ENCODE data around the gene METRNL.
"Not testable (repeated sequence)": the region's sequence is repeated elsewhere in the genome, so short reads cannot be mapped to it uniquely, and the experiment has no call there.

The METRNL gene

DNA sequence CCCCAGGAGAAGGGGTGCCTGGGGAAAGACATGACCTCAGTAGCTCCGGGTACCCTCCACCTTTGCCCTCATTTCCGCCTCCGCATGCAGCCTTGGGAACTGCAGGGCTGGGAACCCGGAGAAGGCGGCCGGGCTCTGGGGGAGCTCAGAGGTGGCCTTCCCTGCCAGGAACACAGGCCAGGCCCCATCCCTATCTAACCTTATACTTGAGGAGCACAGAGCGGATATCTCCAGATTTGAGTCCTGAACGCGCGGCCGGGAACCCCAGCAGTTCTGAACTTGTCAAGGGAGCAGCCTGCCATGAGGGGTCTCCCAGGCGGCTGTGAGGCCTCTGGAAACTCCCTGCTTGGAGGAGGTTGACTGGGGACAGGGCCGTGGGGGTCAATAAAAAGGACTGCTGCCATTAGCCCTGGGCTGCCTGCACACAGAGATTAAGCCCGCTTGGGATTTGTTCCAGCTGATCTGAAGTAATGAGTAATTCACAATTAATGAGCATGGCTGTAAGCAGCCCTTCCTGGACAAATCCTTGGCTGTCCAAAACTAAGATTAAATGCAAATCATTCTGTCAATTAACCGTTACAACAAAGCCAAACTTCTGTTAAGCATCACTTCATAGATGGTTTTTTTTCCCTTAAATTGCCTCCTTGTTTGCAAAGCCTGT, 26.3 kb upstream of the METRNL start:
- no peak for DNase-seq (ENCODE audit: low read depth)

DNA sequence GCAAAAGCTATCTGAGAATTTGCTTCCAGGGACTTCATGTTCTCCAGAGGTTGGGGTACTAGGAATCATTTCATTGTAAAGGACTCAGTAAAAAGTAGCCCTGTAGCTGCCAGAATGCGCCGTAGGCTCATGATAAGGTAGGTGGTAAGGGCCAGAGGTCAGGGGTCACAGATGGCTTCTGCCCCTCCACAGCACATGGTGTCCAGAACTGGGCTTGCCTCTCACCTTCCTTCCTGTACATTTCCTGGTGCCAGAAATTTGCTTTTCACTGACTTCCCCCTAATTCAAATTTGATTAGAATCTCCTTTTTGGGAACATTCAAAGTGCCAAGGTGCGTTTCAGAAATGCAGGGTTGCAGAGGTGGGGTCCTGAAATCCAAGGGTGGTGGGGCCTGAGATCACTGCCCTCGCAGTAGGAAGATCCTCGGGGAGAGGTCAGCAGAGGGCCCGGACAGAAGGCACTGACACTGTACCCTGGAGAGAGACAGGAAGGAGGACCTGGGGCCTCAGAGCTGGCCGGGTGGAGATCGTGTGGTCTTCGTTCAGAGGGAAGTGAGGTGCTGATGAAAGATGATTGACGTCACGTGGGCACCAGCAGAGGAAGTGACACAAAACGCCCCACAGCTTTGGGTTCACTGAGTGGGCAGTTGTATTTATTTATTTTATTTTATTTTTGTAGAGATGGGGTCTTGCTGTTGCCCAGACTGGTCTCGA, 25.5 kb upstream of the METRNL start:
- DNase-seq (ENCODE audit: low read depth), result no peak

DNA sequence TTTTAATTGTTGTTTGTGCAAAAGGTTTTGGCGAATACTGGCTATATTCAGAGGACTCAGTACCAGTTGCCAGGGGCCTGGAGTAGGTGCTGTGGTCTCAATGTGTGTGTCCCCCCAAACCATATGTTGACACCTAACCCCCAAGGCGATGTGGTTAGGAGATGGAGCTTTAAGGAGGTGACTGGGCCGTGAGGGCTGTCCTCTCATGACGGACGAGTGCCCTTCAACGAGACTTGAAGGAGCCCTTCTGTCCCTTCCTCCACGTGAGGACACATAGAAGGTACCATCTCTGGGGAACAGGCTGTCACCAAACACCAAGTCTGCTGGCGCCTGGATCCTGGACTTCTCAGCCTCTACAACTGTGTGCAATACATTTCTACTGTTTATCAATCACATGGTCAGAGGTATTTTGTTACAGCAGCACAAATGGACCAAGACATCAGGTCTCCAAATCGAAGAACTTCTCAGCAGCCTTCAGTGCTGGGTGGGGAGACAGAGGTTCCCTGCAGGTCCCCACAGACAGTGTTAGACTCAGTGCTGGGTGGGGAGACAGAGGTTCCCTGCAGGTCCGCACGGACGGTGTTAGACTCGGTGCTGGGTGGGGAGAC, 24.8 kb upstream of the METRNL start:
- no peak for DNase-seq (ENCODE audit: low read depth)

GRCh38 chr17:83055176-83055575, 24.2 kb upstream of the METRNL start:
- not testable (repeated sequence) for DNase-seq (ENCODE audit: low read depth)

DNA sequence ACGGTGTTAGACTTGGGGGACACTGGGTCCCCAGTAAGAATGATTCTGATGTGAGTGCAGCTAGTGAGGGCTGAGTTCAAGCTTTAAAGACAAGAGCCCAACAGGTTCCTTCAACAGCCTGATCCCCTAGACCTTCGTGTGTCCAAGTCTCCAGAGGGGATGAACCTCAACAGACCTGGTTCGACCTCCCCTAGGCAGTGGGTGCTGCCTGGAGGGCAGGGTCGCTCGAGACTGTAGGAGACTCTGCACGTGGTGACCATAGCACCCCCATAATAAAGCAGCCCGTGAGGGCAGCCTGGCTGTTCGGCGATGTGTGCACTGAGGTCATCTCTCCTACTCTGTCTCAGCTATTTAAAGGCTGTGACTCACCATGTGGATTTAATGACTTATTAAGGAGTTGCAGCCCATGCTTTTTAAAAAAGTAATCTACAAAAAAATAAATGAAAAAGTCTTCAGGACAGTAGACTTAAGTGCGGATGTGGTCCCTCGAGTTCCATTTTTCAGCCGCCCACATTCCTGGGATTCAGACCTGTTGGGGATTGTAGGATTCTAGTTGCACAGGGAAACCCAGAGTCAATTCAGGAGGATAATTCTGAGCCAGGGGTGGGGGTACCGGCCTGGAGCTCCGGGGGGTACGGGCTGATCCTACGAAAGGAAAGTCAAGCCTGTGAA, 23.4 kb upstream of the METRNL start:
- DNase-seq (ENCODE audit: low read depth), result peak; percentile 82

DNA sequence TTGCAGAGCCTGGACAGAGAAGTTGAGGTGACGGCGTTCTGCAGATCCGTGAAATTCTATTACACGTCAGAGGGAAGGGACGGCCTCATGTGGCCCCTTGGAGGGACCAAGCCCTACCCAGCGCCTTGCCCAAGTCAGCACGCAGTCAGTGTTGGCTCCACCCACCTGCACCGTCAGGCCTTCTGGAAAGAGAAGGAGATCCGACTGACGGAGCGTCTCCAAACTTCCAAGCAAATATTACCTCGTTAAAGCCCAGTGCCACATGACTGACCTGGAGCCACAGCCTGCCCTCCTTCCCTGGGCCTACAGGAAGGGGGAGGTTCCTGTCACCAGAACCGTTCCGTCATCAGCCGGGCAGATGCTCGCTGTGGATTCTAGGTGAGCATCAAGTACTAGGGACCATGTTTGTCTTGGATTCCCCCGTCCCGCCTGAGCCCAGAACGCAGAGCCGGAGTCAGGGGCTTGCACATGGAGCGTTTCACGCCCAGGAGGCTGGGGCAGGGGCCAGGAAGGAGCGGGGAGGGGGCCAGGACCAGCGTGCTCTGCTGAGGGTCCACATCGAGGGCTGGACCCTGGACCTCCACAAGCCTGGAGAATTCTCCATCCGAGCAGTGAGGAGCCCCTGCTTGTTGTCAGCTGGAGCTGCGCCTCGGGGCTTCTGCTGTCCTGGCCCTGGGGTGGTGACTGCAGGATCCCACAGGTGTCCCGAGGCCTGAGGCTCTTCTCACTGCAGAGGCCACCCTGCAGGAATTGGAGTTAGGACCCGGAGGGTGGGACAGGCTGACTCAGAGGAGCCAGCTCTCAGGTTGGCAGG, 22.6 kb upstream of the METRNL start:
- DNase-seq (ENCODE audit: low read depth), result no peak

DNA sequence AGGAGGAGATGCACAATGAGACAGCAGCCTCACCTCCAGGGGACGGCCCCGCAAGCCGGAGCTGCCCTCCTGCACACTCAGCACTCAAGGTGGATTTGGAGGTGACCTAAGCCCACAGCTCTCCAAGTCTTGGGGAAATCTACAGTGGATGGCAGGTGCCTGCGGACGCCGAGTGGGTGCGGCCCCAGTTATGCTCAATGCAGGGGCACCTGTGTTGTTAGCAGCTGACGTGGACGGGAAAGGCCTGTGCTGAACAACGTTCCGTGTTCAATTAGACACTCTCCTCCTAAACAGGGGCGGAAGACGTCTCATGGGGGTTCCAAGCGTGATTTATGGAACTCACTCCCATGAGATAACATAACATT, 22.0 kb upstream of the METRNL start:
- no peak for DNase-seq (ENCODE audit: low read depth)

GRCh38 chr17:83057793-83058265, 21.6 kb upstream of the METRNL start:
- DNase-seq (ENCODE audit: low read depth), result no peak

DNA sequence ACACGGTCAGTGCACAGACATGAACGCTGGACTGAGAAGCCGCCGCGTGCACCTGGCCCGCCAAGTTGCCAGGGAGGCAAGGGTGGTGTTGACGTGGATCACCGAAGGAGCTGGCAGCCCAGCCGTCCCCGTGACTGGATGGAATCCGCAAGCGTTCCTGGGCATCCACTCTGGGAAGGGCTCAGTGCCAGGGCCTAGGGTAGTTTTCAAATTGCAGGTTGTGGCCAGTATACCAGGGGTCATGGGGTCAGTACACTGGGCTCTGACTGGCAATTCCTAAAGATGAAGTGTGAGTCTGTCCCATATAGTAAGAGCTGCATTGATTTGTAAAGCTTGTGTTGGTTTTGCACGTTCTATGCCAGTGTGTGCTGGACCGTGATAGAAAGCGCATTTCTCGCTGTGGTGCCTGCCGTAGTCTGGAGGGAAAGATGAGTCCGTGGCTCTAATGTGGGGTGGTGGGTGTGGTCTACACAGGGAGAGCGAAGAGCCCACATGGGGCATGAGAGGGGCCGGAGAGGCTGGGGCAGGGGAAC, 21.1 kb upstream of the METRNL start:
- no peak for DNase-seq (ENCODE audit: low read depth)

GRCh38 chr17:83061586-83061985, 17.8 kb upstream of the METRNL start:
- no peak for DNase-seq (ENCODE audit: low read depth)

- DNase-seq (ENCODE audit: low read depth), result no peak
Observed at GRCh38 chr17:83062011-83062817, 17.2 kb upstream of the METRNL start.

DNA sequence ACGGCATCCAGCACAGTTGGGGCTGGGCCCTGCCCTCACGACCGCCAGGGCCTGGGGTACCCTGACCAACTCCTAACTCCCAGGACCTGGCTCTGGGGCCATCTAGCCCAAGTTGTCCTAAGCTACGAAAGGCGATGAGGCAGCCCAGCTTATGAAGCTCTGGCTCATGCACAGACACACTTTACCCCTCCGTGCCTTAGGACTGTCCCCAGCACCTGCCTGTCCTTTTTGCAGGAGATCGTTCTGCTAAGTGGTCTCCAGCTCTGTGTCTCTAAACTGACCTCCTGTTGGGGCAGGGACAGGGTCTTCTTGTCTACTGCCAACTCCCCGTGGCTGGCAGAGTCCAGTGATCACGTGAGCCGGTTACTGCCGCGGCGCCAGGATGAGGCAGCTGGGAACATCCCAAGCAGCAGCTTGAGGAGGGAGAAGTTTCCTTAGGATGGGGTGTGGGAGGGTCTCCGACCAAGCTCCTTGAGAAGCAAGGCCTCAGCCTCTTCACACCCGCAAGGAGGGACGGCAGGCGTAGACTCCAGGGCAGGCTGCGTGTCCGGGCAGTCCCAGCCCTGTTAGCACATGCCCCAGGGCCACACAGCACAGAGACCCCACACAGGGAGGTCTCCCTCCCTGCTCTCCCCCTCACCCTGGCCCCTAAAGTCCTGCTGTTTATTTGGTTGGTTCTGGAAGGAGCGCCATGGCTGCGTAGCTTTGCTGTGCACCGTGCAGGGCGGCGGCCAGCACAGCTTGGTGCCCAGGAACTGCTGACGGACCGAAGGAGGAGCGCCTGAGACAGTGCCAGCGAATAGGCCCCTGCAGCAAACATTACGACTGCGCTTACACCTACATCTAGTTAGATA, 16.4 kb upstream of the METRNL start:
- no peak for DNase-seq (ENCODE audit: low read depth)

- no peak for DNase-seq (ENCODE audit: low read depth)
Observed at GRCh38 chr17:83064021-83064731, 15.2 kb upstream of the METRNL start.

GRCh38 chr17:83064732-83065659, 14.4 kb upstream of the METRNL start:
- no peak for DNase-seq (ENCODE audit: low read depth)

DNA sequence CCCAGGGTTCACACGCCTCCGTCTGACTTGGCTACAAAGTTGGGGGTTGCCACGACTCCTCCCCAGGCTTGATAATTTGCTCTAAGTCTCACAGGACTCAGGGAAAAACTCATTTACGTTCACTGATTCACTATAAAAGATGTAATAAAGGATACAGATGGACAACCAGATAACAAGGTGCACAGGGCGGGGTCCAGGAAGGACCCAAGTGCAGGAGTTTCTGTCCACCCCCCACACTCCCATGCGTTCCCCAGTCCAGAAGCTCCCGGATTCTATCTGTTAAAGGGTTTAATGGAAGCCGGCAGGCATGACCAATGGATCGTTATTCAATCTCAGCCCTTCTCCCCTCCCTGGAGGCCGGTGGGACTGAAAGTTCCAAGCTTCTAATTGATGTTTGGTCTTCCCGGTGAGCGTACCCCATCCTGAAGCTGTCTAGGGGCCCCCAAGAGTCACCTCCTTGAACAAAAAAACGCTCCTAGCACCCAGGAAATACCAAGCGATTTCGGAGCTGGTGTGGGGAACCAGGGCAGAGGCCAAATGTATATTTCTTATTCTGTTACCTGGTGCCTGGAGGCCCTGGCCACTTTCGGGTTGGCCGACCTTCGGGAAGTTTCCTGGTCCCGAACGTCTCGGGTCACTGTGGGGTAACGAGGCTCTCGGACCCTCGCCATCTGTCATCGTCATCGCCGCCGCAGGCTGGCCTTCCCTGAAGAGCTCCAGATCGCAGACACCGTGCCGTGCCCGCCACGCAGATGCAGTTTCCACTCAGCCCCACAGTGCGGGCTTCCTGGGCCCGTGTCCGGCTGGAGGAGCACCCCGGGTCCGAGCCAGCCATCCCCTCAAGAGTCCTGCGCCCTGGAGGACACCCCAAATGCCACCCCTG, 13.5 kb upstream of the METRNL start:
- DNase-seq (ENCODE audit: low read depth), result no peak

DNA sequence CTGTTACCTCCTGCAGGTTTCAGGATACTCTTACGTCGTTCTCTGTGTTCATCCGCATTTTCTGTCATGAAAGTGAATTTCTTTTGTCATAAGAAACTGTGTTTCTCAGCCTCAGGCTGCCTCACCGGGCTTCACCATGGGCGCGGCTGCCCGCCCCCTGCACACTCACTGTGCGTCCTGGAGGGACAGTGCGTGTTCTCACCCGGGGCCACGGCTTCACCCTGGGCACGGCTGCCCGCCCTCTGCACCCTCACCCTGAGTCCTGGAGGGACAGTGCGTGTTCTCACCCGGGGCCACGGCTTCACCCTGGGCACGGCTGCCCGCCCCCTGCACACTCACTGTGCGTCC, 12.9 kb upstream of the METRNL start:
- not testable (repeated sequence) for DNase-seq (ENCODE audit: low read depth)

DNA sequence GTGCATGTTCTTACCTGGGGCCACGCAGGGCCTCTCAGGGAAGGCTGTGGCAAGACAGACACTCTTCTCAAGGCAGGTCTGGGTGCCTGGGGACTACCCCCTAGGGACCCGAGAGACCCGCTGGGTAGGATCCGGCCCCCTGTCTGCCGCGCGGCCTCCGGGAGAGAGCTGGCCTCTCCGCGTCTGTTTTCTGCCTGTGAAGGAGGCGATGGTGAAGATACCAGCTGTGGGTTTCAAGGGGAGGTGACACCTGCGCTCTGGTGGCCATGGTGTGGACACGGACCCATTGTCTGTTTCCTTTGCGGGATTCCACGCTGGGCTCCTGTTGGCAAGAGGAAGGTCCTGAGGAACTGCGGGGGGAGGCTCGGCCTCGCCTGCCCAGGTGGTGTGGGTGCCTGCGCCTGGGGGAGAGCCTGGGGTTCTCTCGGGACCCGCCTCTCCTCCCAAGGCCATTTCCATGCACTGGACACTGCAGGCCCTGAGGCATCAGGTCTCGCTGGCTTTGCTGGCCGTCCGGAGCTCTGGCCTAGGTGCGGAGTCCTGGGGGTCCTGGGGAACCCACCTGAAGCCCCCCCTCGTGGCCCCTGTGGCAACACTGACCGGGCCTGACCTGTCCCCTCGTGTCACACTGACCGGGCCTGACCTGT, 12.2 kb upstream of the METRNL start:
- DNase-seq (ENCODE audit: low read depth), result no peak

All from iris pigment epithelial cell (primary cell).